GM12891 (cell line): ENCODE data around the gene OSBPL6.

Experiments used
- DNase-seq: peaks from one replicate; pipeline ENCODE4 v3.0.0; 2011; ENCODE audit warnings: low spot score; ENCODE audit not compliant: insufficient read length
- FAIRE-seq: peaks from 2 replicates; lab custom pipeline; 2011; peaks lifted over from hg19 to GRCh38; lab: Jason Lieb, UNC
- PAX5 ChIP-seq: IDR thresholded peaks from 2 replicates; pipeline ENCODE4 v1.6.1; 2011; ENCODE audit warnings: low read length, moderate library complexity, mild to moderate bottlenecking; ENCODE audit not compliant: insufficient read depth, severe bottlenecking
- POLR2A ChIP-seq: IDR thresholded peaks from 2 replicates; pipeline ENCODE4 v1.6.1; 2011; ENCODE audit warnings: low read depth, low read length, control low read depth
- POLR2AphosphoS5 ChIP-seq: IDR thresholded peaks from 2 replicates; pipeline ENCODE4 v1.6.1; 2011; ENCODE audit warnings: low read depth, low read length, control low read depth
- POU2F2 ChIP-seq: IDR thresholded peaks from 2 replicates; pipeline ENCODE4 v1.6.1; 2011; ENCODE audit warnings: low read depth, mild to moderate bottlenecking, control low read depth, low read length, moderate library complexity
- SPI1 ChIP-seq: IDR thresholded peaks from 2 replicates; pipeline ENCODE4 v1.6.1; 2011; ENCODE audit warnings: low read depth, low read length, control low read depth
- TAF1 ChIP-seq: IDR thresholded peaks from 2 replicates; pipeline ENCODE4 v1.6.1; 2011; ENCODE audit warnings: low read depth, low read length, control low read depth

The OSBPL6 gene

DNA sequence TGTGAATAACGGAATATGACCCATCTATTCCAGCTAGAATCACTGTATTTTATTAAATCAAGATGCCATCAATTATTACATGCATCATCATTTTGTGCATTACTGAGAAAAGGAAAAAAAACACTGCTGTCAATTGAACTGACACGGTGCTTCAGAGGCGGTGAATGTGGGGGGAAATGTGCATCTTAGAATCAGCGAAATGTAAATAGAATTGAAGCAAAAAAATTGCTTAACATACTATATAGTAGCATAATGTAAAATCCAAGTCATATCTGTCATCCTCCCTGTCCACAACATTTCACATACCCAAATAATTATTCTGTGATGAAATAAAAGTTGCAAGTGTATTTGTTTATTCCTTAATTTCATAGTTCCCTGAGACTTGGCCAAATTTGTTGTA is 172.1 kb downstream of the OSBPL6 start:
- TF ChIP-seq POLR2A (no peak), TAF1 (no peak), POU2F2 (no peak), POLR2AphosphoS5 (no peak), SPI1 (no peak), PAX5 (no peak)
- FAIRE-seq: no peak
- DNase-seq: no peak

DNA sequence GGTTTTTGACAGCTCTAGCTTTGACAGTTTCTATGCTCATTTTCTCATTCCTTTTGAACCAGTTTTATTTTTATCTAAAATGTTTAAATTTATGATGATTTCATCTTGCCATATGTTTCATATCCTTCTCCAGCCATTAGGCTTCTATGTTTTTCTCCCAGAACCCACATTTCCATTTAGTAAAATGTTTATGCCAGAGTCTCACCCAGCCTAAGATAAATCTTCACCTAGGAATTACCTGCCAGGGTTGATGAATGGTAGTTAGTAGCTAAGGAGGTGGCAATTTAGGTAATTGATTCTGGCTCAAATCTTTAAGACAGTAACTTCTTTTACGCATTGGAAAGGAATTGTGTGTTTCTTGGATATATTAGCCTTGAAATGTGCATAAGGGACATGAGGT is 173.0 kb downstream of the OSBPL6 start:
- FAIRE-seq (no peak), DNase-seq (no peak)
- TF ChIP-seq POLR2AphosphoS5 (no peak), POLR2A (no peak), PAX5 (no peak), SPI1 (no peak), POU2F2 (no peak), TAF1 (no peak)

DNA sequence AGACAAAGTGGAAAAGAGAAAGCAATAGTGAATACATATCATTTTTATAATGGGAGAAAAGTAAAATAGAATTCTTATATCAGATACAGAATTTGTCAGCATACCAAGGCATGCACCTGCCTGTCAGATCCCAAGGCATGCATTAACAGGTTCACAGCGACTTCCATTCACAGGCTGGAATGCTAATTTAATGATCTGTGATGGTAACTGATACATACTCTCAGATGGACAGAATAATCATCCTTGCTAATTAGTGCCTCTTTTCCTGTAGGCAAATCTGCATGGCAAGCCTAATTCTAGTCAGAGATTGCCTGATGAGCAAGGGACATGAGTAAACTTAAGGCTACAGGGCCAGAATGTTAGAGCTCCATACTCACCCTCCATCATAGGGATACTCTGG is 180.6 kb downstream of the OSBPL6 start:
- TF ChIP-seq POU2F2: no peak
- no peak for TF ChIP-seq TAF1
- TF ChIP-seq PAX5: no peak
- no peak for TF ChIP-seq POLR2A
- no peak for TF ChIP-seq SPI1
- no peak for TF ChIP-seq POLR2AphosphoS5
- DNase-seq (no peak), FAIRE-seq (no peak)

GRCh38 chr2:178377046-178377445 is 182.7 kb downstream of the OSBPL6 start:
- FAIRE-seq (no peak), DNase-seq (no peak)
- TF ChIP-seq POLR2A (no peak), TAF1 (no peak), POLR2AphosphoS5 (no peak), PAX5 (no peak), SPI1 (no peak), POU2F2 (no peak)

DNA sequence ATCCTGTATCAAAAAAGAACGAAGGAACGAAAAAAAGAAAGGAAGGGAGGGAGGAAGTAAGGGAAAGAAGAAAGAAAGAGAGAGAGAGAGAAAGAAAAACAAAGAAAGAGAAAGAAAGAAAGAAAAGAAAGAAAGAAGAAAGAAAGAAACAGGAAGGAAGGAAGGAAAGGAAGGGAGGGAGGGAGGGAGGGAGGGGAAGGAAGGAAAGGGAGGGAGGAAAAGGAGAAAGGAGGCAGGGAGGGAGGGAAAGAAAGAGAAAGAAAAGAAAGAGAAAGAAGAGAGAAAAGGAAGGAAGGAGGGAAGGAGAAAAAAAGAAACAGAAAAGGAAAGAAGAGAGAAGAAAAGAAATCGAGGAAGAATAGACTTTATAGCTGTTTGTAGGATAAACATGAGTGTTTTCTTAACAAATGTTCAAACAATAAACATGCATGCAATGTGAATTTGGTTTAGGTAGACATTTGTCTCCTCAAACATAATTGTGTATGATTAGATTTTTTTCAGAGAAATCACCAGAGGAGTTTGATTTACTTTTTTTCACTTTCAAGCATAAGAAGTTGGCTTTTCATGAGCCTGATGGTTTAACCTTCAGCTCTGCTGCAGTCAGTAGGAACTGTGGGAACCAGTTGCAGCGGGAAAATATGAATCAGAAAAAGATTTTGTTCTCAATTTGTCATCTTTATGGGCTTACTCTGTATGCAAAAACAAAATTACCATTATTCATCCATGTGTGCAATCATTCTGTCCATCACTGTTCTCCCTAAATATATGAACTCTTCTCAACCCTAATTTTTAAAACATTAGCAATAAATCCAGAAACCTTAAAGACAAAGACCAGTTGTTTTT is 185.1 kb downstream of the OSBPL6 start:
- DNase-seq (no peak), FAIRE-seq (no peak)
- TF ChIP-seq POU2F2 (no peak), POLR2A (no peak), POLR2AphosphoS5 (no peak), SPI1 (no peak), TAF1 (no peak), PAX5 (no peak)

- TF ChIP-seq POLR2AphosphoS5: no peak
- no peak for TF ChIP-seq POLR2A
- TF ChIP-seq POU2F2: no peak
- no peak for TF ChIP-seq PAX5
- FAIRE-seq (no peak), DNase-seq (no peak)
These were observed 186.5 kb downstream of the OSBPL6 start for GRCh38 chr2:178380763-178381162.

- DNase-seq (no peak), FAIRE-seq (no peak)
- TF ChIP-seq POLR2A (no peak), TAF1 (no peak), PAX5 (no peak), POU2F2 (no peak), POLR2AphosphoS5 (no peak), SPI1 (no peak)
These were observed 189.4 kb downstream of the OSBPL6 start for GRCh38 chr2:178383718-178384117.

DNA sequence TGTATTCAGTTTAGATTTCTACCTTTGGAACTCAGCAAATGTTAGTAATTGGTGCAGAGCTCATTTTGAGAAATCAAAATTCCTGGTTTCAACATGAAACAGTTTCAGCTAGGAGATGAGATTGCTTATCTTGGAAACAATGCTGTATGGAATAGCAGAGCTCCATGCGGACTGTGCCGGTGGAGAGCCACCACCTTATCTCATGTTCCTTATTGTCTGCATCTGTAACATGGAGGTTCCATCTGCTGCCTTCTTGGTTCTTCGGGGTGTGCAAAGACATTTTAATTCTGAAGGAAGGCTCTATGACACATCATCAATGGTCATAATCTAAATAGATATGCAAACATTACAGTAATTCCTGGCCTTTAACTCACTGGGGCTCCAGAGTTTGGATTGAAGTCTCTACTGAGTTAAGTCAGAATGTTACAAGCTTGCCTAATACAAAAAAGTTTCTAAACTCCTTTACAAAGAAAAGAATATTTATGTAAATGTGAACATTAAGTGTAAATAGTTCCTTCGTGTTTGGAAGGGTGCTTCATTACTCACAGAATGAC is 191.4 kb downstream of the OSBPL6 start:
- TF ChIP-seq SPI1: no peak
- FAIRE-seq: no peak
- DNase-seq: no peak

- FAIRE-seq (no peak), DNase-seq (no peak)
- no peak for TF ChIP-seq POLR2A
- no peak for TF ChIP-seq SPI1
- TF ChIP-seq TAF1: no peak
- TF ChIP-seq PAX5: no peak
- no peak for TF ChIP-seq POU2F2
- no peak for TF ChIP-seq POLR2AphosphoS5
These were observed 192.8 kb downstream of the OSBPL6 start for GRCh38 chr2:178386986-178387597.

DNA sequence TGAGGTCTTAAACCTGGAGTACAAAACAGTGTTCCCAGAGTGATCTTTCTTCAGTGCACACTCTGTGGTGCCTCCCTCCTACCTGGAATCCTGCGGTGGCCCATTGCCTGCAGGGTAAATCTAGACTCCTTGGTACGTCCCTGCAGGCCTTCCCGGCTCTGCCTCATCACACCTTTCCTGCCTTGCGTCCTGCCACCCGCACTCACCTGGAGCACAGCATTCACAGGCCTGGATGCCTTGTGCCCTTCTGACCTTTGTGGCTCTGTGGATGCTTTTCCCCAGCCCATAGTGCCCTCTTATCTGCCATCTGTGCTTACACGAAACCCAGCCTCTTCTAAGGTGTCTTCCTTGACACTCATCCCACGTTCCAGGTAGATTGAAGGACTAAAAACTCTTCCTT is 194.0 kb downstream of the OSBPL6 start:
- FAIRE-seq (no peak), DNase-seq (no peak)
- TF ChIP-seq PAX5 (no peak), POLR2AphosphoS5 (no peak), POLR2A (no peak), TAF1 (no peak), POU2F2 (no peak), SPI1 (no peak)
